ENCODE data around the gene NAPSA.

The NAPSA gene

GRCh38 chr19:50313812-50314536, 51.5 kb downstream of the NAPSA start:
- DNase-seq = no peak

DNA sequence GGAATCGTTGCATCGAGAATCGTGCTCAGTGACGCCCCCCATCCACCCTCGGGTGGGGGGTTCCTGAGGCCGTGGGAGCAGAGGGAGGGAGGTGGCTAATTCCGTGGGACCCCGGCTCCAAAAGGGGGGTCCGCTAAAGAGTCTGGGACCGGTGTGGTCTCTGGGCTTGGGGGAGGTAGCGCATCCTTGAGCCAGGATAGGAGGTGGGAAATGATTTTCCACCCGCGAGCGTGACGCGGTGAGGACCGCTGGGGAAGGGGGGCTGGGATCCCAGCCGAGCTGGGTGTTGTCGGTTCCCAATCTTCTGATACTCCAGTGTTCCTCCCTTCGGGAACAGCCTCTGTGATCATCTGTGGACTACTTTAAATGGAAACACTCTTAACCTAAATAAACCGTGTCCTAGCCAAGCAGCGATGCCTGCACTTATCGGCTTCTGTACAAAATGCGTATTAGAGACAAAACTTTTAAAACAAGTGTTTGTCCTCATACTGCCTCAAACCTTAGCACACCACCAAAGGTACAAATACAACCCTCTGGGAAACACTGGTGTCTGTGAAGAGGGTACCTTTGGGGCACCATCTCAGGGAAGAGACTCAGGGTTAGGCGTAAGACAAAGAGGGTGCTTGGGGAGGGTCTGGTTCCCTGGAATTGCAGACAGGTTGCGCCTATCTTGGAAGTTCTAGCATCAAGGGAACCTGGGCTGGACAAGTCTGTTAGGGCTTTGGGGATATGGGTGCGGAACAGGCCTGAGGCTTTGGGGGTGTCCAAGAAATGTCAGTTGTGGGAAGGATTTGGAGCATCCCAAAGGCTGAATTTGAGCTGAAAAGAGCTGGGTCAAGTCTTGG, 52.2 kb downstream of the NAPSA start:
- no peak for DNase-seq

DNA sequence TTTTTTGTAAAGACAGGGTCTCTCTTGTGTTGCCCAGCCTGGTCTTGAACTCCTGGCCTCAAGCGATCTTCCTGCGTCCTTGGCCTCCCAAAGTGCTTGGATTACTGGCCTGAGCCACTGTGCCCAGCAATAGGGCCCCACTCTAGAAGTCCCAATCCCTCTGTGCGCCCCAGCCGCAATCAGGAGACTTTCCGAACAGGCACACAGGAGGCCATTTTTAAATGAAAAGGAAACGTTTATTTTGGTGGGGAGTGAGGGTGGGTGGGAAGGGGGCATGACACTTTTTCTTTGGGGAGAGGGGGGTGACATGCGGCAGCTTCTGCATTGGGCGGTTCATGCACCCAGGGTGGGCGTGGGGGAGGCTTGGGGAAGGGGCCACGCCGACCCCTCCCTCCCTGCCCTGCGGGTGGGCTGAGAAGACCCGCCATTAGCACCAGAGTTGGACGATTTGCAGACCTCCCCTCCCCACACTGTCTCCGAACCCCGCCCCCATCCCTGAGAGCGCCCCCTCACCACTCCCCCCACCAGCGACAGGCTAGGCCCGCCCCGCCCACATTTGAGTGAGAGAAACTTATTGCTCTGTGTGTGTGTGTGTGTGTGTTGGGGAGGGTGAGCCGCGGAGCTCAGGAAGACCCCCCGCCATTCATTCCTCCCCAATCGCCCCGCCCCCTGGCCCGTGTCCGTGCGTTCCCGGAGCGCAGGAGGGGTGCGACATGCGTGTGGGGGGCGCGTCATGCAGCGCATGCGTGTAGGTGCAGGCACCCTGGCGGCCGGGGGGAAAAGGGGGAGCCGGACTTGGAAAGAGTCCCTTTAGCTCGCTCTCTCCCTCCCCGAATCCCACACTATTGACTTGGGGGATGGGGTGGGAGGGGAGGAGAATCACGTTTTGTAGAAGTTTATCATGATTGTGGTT, 53.5 kb downstream of the NAPSA start:
- no peak for DNase-seq

DNA sequence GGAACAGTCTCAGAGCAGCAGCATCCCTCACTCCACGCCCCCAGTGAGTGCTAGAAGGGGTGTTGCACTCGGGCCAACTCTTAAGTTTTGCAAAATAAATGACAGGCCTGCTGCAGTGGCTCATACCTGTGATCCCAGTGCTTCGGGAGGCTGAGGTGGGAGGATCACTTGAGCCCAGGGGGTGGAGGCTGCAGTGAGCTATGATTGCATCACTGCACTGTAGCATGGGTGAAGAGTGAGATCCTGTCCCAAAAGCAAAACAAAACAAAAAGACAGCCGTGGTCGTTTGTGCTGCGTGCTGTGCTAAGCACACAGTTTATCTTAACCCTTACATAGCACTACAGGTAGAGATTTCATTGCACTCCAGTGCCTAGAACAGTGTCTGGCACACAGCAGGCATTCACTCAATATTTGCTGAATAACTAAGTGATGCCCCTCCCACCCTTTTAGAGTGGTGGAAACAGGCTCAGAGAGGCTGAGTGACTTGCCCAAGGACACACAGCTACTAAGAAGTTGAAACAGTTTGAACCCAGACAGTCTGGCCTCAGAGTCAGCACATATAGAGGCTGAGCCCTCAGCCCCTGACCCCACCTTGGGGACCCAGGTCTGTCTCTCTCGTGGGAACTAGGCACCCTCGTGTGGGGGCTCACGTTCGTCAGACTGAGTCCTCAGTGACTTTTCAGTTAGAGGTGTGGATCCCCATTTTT, 54.5 kb downstream of the NAPSA start:
- no peak for DNase-seq

DNA sequence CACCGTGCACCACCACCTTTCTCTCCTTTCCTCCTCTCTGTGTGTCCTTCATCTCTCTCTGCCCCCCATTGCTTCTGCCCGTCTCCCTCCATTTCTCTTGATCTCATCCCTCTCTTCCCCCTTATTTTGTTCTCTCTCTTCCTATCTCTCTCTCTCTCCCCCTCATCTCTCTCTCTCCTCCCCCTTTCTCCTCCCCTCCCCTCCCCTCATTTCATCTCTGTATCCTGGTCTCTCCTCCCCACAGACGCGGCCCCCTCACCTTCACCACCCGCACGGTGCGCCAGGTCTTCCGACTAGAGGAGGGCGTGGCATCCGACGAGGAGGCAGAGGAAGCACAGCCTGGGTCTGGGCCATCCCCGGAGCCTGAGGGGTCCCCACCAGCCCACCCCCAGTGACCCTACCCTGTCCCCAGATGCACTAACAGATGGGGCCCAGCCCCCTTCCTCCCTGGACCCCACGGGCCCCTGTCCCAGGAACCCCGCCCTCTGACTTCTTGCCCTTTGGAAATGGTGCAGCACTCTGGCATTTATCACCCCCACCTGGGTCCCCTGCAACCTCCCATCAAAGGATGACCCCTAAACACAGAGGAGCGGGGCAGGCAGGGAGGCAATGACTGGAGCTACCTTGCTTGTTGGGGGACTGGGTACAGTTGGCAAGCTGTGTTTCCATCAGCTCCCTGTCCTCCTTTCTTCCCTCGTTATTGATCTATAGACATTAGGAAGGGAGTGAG, 55.9 kb downstream of the NAPSA start:
- DNase-seq = no peak

- no peak for DNase-seq
Observed at GRCh38 chr19:50308991-50309390, 56.4 kb downstream of the NAPSA start.
